HepG2 (cell line): Measurements from ENCODE around the gene NAPB. TPM values are rescaled to one million over a fixed set of nuclear protein-coding genes. Genes with fewer than 3 reads are reported as not detected.

Experiments used
- ATF7-NPFF ChIP-seq: sonication (generic); formaldehyde crosslinking; IDR thresholded peaks from 2 replicates; pipeline ENCODE4 v1.8.1; 2023; ENCODE audit warnings: mild to moderate bottlenecking, low read depth, missing genetic modification reagents, moderate library complexity
- ELF3 ChIP-seq: IDR thresholded peaks from 2 replicates; pipeline ENCODE4 v1.6.1; 2016; ENCODE audit warnings: missing genetic modification reagents, missing compliant biosample characterization
- ELF4 ChIP-seq: sonication (generic); formaldehyde crosslinking; IDR thresholded peaks from 2 replicates; pipeline ENCODE4 v1.5.0; 2020; ENCODE audit warnings: missing genetic modification reagents, mild to moderate bottlenecking, moderate library complexity, borderline replicate concordance
- HMGXB4 ChIP-seq, 2 experiments: sonication (generic) in 1 of 2; formaldehyde crosslinking in 1 of 2; IDR thresholded peaks; 2 replicates each; pipeline versions ENCODE4 v1.4.0 to v1.6.1; 2018 to 2020; ENCODE audit warnings: missing genetic modification reagents in 2 of 2, borderline replicate concordance in 1 of 2, low read depth in 1 of 2, mild to moderate bottlenecking in 1 of 2, missing biosample characterization in 1 of 2
- HNRNPK ChIP-seq: fragments of 200-400 bp; formaldehyde crosslinking; IDR thresholded peaks from 2 replicates; pipeline ENCODE4 v1.6.1; 2018; ENCODE audit warnings: low read length, low read depth, moderate library complexity, mild to moderate bottlenecking; ENCODE audit not compliant: poor library complexity, severe bottlenecking
- HOXD1 ChIP-seq: sonication (generic); formaldehyde crosslinking; IDR thresholded peaks from 2 replicates; pipeline ENCODE4 v1.5.0; 2020; ENCODE audit warnings: missing genetic modification reagents
- IRF2 ChIP-seq: IDR thresholded peaks from 2 replicates; pipeline ENCODE4 v1.6.1; 2018; ENCODE audit warnings: missing genetic modification reagents, missing compliant biosample characterization
- MED8 ChIP-seq: sonication (generic); formaldehyde crosslinking; IDR thresholded peaks from 2 replicates; pipeline ENCODE4 v1.8.1; 2023; ENCODE audit warnings: mild to moderate bottlenecking, missing genetic modification reagents; ENCODE audit not compliant: insufficient replicate concordance
- PHB2 ChIP-seq: fragments of 450-650 bp; IDR thresholded peaks from 2 replicates; pipeline ENCODE4 v1.6.1; 2018; ENCODE audit not compliant: partially characterized antibody
- PHF8 ChIP-seq: sonication (generic); formaldehyde crosslinking; IDR thresholded peaks from 2 replicates; pipeline ENCODE4 v1.5.0; 2020; ENCODE audit warnings: missing genetic modification reagents
- RBAK ChIP-seq: sonication (generic); formaldehyde crosslinking; IDR thresholded peaks from 2 replicates; pipeline ENCODE4 v1.5.1; 2020; ENCODE audit warnings: mild to moderate bottlenecking, missing genetic modification reagents
- SAFB2 ChIP-seq: sonication (generic); formaldehyde crosslinking; IDR thresholded peaks from 2 replicates; pipeline ENCODE4 v1.5.1; 2020; ENCODE audit warnings: missing genetic modification reagents, low read depth, mild to moderate bottlenecking, borderline replicate concordance
- SP1 ChIP-seq, 2 experiments: fragments of 450-650 bp in 1 of 2; sonication (generic) in 1 of 2; formaldehyde crosslinking in 1 of 2; IDR thresholded peaks; 2 replicates each; pipeline versions ENCODE4 v1.4.0 to v1.6.1; 2016 to 2020; ENCODE audit warnings: missing genetic modification reagents in 1 of 2
- TRIM24 ChIP-seq: sonication (generic); formaldehyde crosslinking; IDR thresholded peaks from 2 replicates; pipeline ENCODE4 v1.8.0; 2022; ENCODE audit warnings: mild to moderate bottlenecking, missing genetic modification reagents
- ZFP62 ChIP-seq: sonication (generic); formaldehyde crosslinking; IDR thresholded peaks from 2 replicates; pipeline ENCODE4 v1.4.0; 2020; ENCODE audit warnings: missing genetic modification reagents
- ZFP82 ChIP-seq: sonication (generic); formaldehyde crosslinking; IDR thresholded peaks from 2 replicates; pipeline ENCODE4 v1.5.1; 2020; ENCODE audit warnings: mild to moderate bottlenecking, missing genetic modification reagents, borderline replicate concordance
- ZNF30 ChIP-seq: sonication (generic); formaldehyde crosslinking; IDR thresholded peaks from 2 replicates; pipeline ENCODE4 v1.5.0; 2020; ENCODE audit warnings: mild to moderate bottlenecking, missing genetic modification reagents
- ZNF33A ChIP-seq: sonication (generic); formaldehyde crosslinking; IDR thresholded peaks from 2 replicates; pipeline ENCODE4 v1.5.1; 2020; ENCODE audit warnings: missing genetic modification reagents, mild to moderate bottlenecking, moderate library complexity, borderline replicate concordance
- ZNF446 ChIP-seq: sonication (generic); formaldehyde crosslinking; IDR thresholded peaks from 2 replicates; pipeline ENCODE4 v1.5.0; 2020; ENCODE audit warnings: mild to moderate bottlenecking, missing genetic modification reagents
- ZNF652 ChIP-seq: IDR thresholded peaks from 2 replicates; pipeline ENCODE4 v1.6.1; 2016; ENCODE audit warnings: low read depth, borderline replicate concordance
- polyA plus RNA-seq, 8 experiments: library from polyadenylated mRNA; depleted of rRNA in 3 of 8; stranded (reverse) in 7 of 8; unstranded in 1 of 8; fragments of >200 nt; fragmentation: Illumina TruSeq in 4 of 8; extraction: Trizol in 4 of 8; gene quantifications; 2 replicates each; pipeline versions ENCODE4 v1.2.1 to v1.2.3, GENCODE V29; 2011 to 2016; ENCODE audit warnings: low read depth in 4 of 8, missing spikeins in 1 of 8, mixed read lengths in 1 of 8; ENCODE audit not compliant: insufficient read depth in 1 of 8
- total RNA-seq, 5 experiments: library from RNA; depleted of rRNA; stranded (reverse); fragments of >200 nt; fragmentation: Illumina TruSeq; extraction: Trizol; gene quantifications; 2 replicates each; pipeline ENCODE4 v1.2.3, GENCODE V29; 2016; ENCODE audit warnings: low read depth in 1 of 5
- TF ChIP-seq, protein P1 (sequence below), 2 experiments: IDR thresholded peaks; 2 replicates each; pipeline ENCODE4 v1.6.1; 2011 to 2012; ENCODE audit warnings: low read length in 2 of 2, borderline replicate concordance in 1 of 2, low read depth in 1 of 2, mild to moderate bottlenecking in 1 of 2, moderate library complexity in 1 of 2
- TF ChIP-seq, protein P2 (sequence below): sonication (generic); formaldehyde crosslinking; IDR thresholded peaks from 2 replicates; pipeline ENCODE4 v1.8.1; 2022; ENCODE audit warnings: mild to moderate bottlenecking, missing genetic modification reagents

Gene NAPB
- total and polyA plus RNA-seq, 2 of the 13 experiments (the other 11 are each of a cell fraction or from before 2014, with no cell fraction given) = 15.2 to 16.1 TPM

DNA sequence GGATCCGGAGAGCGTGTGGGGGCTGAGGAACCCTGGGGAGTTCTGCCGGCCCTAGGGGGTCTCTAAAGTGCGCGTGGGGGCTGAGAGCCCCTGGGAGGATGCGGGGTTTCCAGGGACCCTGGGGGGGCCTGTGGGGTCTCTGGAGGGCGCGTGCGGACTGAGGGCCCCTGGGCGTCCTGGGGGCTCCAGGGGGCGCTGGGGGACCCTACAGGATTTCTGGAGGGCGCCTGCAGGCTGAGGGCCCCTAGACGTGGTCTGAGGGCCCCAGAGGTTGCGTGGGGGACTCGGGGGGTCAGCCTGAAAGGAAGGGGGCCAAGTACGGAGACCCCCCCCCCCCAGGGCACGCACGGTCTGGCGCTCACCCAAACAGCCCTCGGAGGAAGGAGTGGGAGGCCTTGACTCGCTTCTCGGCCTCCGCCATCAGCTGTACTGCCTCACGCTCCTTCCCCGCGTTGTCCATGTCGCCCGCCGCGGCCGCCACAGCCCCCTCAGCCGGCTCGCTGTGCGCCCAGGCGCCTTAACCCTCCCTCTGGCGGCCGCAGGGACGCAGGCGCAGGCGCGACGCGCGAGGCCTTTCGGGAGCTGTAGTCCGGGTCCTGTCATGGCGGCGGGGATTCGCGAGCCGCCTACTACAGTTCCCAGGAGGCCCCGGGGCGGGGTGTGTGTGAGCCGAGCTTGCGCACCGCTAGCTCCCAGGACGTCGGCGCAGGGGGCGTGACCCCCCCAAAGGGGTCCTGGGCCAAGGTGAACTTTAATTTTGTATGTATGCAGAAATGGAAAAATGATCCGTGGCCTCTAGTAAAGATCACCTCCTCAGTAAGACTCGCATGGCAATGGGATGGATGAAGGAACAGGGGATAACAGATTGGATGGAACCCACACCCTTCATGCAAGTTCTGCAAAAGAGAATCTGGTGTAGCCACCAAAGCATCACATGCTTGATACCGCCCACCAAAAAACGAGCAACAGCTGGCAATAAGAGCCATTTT is at the start of gene NAPB (continued):
- no peak for TF ChIP-seq ELF4 (CRISPR knock-in tag)
- TF ChIP-seq PHF8 (CRISPR knock-in tag) = peak; percentile 94
- TF ChIP-seq, protein P1, sequence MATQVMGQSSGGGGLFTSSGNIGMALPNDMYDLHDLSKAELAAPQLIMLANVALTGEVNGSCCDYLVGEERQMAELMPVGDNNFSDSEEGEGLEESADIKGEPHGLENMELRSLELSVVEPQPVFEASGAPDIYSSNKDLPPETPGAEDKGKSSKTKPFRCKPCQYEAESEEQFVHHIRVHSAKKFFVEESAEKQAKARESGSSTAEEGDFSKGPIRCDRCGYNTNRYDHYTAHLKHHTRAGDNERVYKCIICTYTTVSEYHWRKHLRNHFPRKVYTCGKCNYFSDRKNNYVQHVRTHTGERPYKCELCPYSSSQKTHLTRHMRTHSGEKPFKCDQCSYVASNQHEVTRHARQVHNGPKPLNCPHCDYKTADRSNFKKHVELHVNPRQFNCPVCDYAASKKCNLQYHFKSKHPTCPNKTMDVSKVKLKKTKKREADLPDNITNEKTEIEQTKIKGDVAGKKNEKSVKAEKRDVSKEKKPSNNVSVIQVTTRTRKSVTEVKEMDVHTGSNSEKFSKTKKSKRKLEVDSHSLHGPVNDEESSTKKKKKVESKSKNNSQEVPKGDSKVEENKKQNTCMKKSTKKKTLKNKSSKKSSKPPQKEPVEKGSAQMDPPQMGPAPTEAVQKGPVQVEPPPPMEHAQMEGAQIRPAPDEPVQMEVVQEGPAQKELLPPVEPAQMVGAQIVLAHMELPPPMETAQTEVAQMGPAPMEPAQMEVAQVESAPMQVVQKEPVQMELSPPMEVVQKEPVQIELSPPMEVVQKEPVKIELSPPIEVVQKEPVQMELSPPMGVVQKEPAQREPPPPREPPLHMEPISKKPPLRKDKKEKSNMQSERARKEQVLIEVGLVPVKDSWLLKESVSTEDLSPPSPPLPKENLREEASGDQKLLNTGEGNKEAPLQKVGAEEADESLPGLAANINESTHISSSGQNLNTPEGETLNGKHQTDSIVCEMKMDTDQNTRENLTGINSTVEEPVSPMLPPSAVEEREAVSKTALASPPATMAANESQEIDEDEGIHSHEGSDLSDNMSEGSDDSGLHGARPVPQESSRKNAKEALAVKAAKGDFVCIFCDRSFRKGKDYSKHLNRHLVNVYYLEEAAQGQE (IDR thresholded peaks at IDR 0.05; ENCODE audit: borderline replicate concordance in 1 of 2, low read depth in 1 of 2, low read length in 2 of 2) = no peak
- peak; percentile 98 to 99 for TF ChIP-seq HMGXB4 (CRISPR knock-in tag; IDR thresholded peaks at IDR 0.05; ENCODE audit: borderline replicate concordance in 1 of 2, low read depth in 1 of 2)
- no peak for TF ChIP-seq SP1 (IDR thresholded peaks at IDR 0.05)
- TF ChIP-seq SP1 (CRISPR knock-in tag; IDR thresholded peaks at IDR 0.05) = peak; percentile 53; the same call in 1 of the 2 replicates
- TF ChIP-seq MED8 (CRISPR knock-in tag) = no peak
- TF ChIP-seq ELF3 = no peak; the same call in none of the 2 replicates
- TF ChIP-seq ZNF446 (CRISPR knock-in tag) = no peak
- peak; percentile 67 for TF ChIP-seq HNRNPK
- TF ChIP-seq HOXD1 (CRISPR knock-in tag) = peak; percentile 60
- TF ChIP-seq ZFP82 = peak; percentile 68; the same call in 1 of the 2 replicates
- TF ChIP-seq ATF7-NPFF (CRISPR knock-in tag) = peak; percentile 89; the same call in 1 of the 2 replicates
- TF ChIP-seq ZNF33A = no peak
- TF ChIP-seq ZNF30 (CRISPR knock-in tag) = no peak
- TF ChIP-seq RBAK = peak; percentile 51; the same call in 1 of the 2 replicates
- TF ChIP-seq, protein P2, sequence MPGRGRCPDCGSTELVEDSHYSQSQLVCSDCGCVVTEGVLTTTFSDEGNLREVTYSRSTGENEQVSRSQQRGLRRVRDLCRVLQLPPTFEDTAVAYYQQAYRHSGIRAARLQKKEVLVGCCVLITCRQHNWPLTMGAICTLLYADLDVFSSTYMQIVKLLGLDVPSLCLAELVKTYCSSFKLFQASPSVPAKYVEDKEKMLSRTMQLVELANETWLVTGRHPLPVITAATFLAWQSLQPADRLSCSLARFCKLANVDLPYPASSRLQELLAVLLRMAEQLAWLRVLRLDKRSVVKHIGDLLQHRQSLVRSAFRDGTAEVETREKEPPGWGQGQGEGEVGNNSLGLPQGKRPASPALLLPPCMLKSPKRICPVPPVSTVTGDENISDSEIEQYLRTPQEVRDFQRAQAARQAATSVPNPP (CRISPR knock-in tag) = no peak
- TF ChIP-seq SAFB2 (CRISPR knock-in tag) = peak; percentile 84
- peak; percentile 70; the same call in 1 of the 2 replicates for TF ChIP-seq IRF2 (CRISPR knock-in tag)
- TF ChIP-seq PHB2 = no peak
- 0 out of 2 replicates have a peak, but pooled peaks have one; percentile 87 for TF ChIP-seq ZFP62 (CRISPR knock-in tag)
- no peak for TF ChIP-seq ZNF652 (CRISPR knock-in tag)
- TF ChIP-seq TRIM24 (CRISPR knock-in tag) = no peak
